Gastrocnemius medialis (tissue), 4 donors: Measurements from ENCODE around the gene MSH5.

Experiments used
- POLR2A ChIP-seq, 2 donors: fragments of 450-650 bp; IDR thresholded peaks; one replicate each; pipeline ENCODE4 v1.6.1; 2017; ENCODE audit warnings: antibody characterized with exemption in 2 of 2, mild to moderate bottlenecking in 2 of 2, moderate library complexity in 2 of 2
- TF ChIP-seq, protein P1 (sequence below), 5 experiments: fragments of 450-650 bp in 3 of 5; fragments of 200-600 bp in 2 of 5; sonication (generic) in 2 of 5; IDR thresholded peaks in 4 of 5; conservative IDR thresholded peaks in 1 of 5; 1 replicate in 4 of 5; 2 replicates in 1 of 5; pipeline ENCODE4 v1.5.1; 2016 to 2019; ENCODE audit warnings: antibody characterized with exemption in 5 of 5, mild to moderate bottlenecking in 3 of 5, moderate library complexity in 3 of 5

DNA sequence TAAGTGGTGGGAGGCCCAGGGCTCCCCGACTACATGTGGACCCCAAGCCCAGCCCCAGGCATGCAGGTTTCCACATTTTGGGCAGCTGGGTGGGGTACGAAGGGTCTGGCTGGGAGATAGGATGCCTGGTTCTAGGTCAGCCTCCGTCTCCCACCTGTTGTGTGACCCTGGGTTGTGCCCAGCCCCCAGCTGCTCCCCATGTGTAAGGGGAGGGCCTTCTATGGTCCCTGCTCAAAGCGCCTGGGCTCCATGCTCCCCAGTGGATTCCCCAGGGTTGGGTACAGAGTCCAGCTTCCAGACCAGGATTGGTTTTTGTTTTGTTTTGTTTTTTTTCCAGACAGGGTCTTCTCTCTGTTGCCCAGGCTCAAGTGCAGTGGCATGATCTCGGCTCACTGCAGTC is 38.4 kb downstream of the MSH5 start:
- TF ChIP-seq, protein P1, sequence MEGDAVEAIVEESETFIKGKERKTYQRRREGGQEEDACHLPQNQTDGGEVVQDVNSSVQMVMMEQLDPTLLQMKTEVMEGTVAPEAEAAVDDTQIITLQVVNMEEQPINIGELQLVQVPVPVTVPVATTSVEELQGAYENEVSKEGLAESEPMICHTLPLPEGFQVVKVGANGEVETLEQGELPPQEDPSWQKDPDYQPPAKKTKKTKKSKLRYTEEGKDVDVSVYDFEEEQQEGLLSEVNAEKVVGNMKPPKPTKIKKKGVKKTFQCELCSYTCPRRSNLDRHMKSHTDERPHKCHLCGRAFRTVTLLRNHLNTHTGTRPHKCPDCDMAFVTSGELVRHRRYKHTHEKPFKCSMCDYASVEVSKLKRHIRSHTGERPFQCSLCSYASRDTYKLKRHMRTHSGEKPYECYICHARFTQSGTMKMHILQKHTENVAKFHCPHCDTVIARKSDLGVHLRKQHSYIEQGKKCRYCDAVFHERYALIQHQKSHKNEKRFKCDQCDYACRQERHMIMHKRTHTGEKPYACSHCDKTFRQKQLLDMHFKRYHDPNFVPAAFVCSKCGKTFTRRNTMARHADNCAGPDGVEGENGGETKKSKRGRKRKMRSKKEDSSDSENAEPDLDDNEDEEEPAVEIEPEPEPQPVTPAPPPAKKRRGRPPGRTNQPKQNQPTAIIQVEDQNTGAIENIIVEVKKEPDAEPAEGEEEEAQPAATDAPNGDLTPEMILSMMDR (IDR thresholded peaks at IDR 0.05 in 4 of 5, conservative IDR thresholded peaks at IDR 0.05 in 1 of 5) = no peak
- no peak for TF ChIP-seq POLR2A (IDR thresholded peaks at IDR 0.05)
